Breast epithelium (tissue), 3 donors: ENCODE measurements around the gene GPC6.

ENCODE experiments used
- POLR2A ChIP-seq: fragments of 450-650 bp; IDR thresholded peaks from one replicate; pipeline ENCODE4 v1.6.1; 2016; ENCODE audit warnings: antibody characterized with exemption, mild to moderate bottlenecking, moderate library complexity
- TF ChIP-seq, protein P1 (sequence below), 3 donors: fragments of 450-650 bp; IDR thresholded peaks; one replicate each; pipeline ENCODE4 v1.5.1; 2016 to 2017; ENCODE audit warnings: antibody characterized with exemption in 3 of 3, mild to moderate bottlenecking in 3 of 3, moderate library complexity in 3 of 3

DNA sequence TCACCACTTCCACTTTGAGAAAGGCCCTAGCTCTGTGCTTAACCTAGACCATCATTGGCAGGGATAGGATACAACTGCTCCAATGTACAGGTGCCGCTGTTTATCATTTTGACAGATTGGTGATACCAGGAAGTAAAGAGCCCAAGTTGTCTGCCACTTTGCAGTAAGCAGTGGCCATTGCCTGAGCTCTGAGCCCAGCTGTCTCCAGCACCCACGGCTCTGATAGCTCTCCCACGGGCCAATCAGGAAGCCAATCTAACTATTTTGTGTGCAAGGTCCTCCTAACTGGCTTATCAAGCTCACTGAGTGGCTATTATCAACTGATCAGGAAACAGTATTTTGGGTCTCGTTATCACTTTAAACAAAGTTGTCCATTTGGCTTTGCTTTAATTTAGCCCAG, 1071.7 kb downstream of the GPC6 start:
- no peak for TF ChIP-seq POLR2A
- TF ChIP-seq, protein P1, sequence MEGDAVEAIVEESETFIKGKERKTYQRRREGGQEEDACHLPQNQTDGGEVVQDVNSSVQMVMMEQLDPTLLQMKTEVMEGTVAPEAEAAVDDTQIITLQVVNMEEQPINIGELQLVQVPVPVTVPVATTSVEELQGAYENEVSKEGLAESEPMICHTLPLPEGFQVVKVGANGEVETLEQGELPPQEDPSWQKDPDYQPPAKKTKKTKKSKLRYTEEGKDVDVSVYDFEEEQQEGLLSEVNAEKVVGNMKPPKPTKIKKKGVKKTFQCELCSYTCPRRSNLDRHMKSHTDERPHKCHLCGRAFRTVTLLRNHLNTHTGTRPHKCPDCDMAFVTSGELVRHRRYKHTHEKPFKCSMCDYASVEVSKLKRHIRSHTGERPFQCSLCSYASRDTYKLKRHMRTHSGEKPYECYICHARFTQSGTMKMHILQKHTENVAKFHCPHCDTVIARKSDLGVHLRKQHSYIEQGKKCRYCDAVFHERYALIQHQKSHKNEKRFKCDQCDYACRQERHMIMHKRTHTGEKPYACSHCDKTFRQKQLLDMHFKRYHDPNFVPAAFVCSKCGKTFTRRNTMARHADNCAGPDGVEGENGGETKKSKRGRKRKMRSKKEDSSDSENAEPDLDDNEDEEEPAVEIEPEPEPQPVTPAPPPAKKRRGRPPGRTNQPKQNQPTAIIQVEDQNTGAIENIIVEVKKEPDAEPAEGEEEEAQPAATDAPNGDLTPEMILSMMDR (IDR thresholded peaks at IDR 0.05) = no peak
